Upper lobe of left lung (tissue), 6 donors: ENCODE measurements around the gene PDE6A. TPM values are rescaled to one million over a fixed set of nuclear protein-coding genes. Genes with fewer than 3 reads are reported as not detected.
"Not testable (repeated sequence)": the region's sequence is repeated elsewhere in the genome, so short reads cannot be mapped to it uniquely, and the experiment has no call there.

Experiments used
- ATAC-seq, 2 donors: fragments of 200-7000 bp; cut with Tn5 transposase; one replicate each; pipeline ENCODE4 v1.9.1; 2022; ENCODE audit warnings: mild to moderate bottlenecking in 2 of 2, moderate library complexity in 2 of 2; ENCODE audit not compliant: low FRiP score in 2 of 2
- DNase-seq, 2 donors: peaks; one replicate each; pipeline ENCODE4 v3.0.0-alpha.2; 2019 to 2020
- H3K27ac ChIP-seq, 4 donors: fragments of 200-600 bp; sonication (generic); one replicate each; pipeline ENCODE4 v1.5.1; 2016 to 2019
- H3K27me3 ChIP-seq, 4 donors: fragments of 200-600 bp; sonication (generic); one replicate each; pipeline ENCODE4 v1.5.1; 2017 to 2019
- H3K36me3 ChIP-seq, 4 donors: fragments of 200-600 bp; sonication (generic); one replicate each; pipeline ENCODE4 v1.5.1; 2016 to 2019
- H3K4me1 ChIP-seq, 4 donors: fragments of 200-600 bp; sonication (generic); one replicate each; pipeline ENCODE4 v1.5.1; 2018 to 2019
- H3K4me3 ChIP-seq, 4 donors: fragments of 200-600 bp; sonication (generic); one replicate each; pipeline ENCODE4 v1.5.1; 2017 to 2019; ENCODE audit warnings: mild to moderate bottlenecking in 2 of 4, moderate library complexity in 1 of 4
- H3K9me3 ChIP-seq, 4 donors: fragments of 200-600 bp; sonication (generic); one replicate each; pipeline ENCODE4 v1.5.1; 2018 to 2019
- EP300 ChIP-seq, 4 donors: sonication (generic); formaldehyde crosslinking; IDR thresholded peaks; one replicate each; pipeline ENCODE4 v1.5.1; 2017; ENCODE audit warnings: antibody characterized with exemption in 4 of 4, control low read depth in 2 of 4
- POLR2A ChIP-seq, 4 donors: fragments of 450-650 bp; IDR thresholded peaks; one replicate each; pipeline ENCODE4 v1.5.1; 2016 to 2017; ENCODE audit warnings: antibody characterized with exemption in 4 of 4, mild to moderate bottlenecking in 2 of 4
- POLR2AphosphoS5 ChIP-seq, 2 donors: sonication (generic); formaldehyde crosslinking; IDR thresholded peaks; one replicate each; pipeline ENCODE4 v1.5.1; 2017; ENCODE audit warnings: antibody characterized with exemption in 2 of 2
- WGBS, 2 donors: methylation state at CpG; one replicate each; pipeline ENCODE4 v1.1.5; 2017 to 2018; 5-methylcytosine and 5-hydroxymethylcytosine counted together
- total RNA-seq, 6 donors: library from RNA; depleted of rRNA in 4 of 6; stranded (reverse); fragments of >200 nt in 4 of 6; gene quantifications; one replicate each; pipeline versions ENCODE4 v1.1.0 to v1.2.1, GENCODE V29; 2016 to 2021
- TF ChIP-seq, protein P1 (sequence below), 6 experiments: fragments of 450-650 bp in 4 of 6; fragments of 200-600 bp in 2 of 6; sonication (generic) in 2 of 6; IDR thresholded peaks; one replicate each; pipeline ENCODE4 v1.5.1; 2016 to 2019; ENCODE audit warnings: antibody characterized with exemption in 6 of 6
- donor health status: DM: no; HTN: no; CAD: no; lungs with moderate emphysema.
- donor health status: DM: no; HTN: yes; CAD: no; lungs with severe emphysema.

PDE6A gene
- total RNA-seq, 6 donors from 2014 or later: not detected

DNA sequence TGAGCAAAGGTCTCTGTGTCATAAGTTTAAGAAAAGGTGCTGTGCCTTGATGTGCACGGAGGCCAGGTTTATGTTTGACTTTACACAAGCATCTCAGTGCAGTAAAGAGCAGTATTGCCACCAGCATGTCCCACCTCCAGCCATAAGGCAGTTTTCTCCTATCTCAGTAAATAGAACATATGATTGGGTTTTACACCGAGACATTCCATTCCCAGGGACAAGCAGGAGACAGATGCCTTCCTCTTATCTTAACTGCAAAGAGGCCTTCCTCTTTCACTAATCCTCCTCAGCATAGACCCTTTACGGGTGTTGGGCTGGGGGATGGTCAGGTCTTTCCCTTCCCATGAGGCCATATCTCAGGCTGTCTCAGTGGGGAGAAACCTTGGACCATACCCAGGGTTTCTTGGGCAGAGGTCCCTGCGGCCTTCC is 1.8 kb downstream of the PDE6A start:
- peaks cover 8 to 17% (median 12%) of the 10 kb centered on the region in 4 donors for H3K4me1 ChIP-seq

GRCh38 chr5:149942199-149942598 is 2.4 kb downstream of the PDE6A start:
- whole genome bisulfite sequencing, 2 donors: 96 to 98% methylated on average over 2 of the region's 2 CpGs
- TF ChIP-seq POLR2AphosphoS5 (IDR thresholded peaks at IDR 0.05) (no peak), EP300 (IDR thresholded peaks at IDR 0.05) (no peak), POLR2A (IDR thresholded peaks at IDR 0.05) (no peak)
- TF ChIP-seq, protein P1, sequence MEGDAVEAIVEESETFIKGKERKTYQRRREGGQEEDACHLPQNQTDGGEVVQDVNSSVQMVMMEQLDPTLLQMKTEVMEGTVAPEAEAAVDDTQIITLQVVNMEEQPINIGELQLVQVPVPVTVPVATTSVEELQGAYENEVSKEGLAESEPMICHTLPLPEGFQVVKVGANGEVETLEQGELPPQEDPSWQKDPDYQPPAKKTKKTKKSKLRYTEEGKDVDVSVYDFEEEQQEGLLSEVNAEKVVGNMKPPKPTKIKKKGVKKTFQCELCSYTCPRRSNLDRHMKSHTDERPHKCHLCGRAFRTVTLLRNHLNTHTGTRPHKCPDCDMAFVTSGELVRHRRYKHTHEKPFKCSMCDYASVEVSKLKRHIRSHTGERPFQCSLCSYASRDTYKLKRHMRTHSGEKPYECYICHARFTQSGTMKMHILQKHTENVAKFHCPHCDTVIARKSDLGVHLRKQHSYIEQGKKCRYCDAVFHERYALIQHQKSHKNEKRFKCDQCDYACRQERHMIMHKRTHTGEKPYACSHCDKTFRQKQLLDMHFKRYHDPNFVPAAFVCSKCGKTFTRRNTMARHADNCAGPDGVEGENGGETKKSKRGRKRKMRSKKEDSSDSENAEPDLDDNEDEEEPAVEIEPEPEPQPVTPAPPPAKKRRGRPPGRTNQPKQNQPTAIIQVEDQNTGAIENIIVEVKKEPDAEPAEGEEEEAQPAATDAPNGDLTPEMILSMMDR (IDR thresholded peaks at IDR 0.05): no peak

More for the DNA sequence above, 1.8 kb downstream of the PDE6A start:
- not testable (repeated sequence) for H3K4me3 ChIP-seq, H3K27me3 ChIP-seq, H3K9me3 ChIP-seq, DNase-seq, ATAC-seq, H3K27ac ChIP-seq, H3K36me3 ChIP-seq
- WGBS, 2 donors: 67 to 72% methylated on average over 4 of the region's 4 CpGs

GRCh38 chr5:149941795-149942194 is 2.8 kb downstream of the PDE6A start:
- no peaks in the 10 kb centered on the region for H3K36me3 ChIP-seq
- H3K27me3 ChIP-seq: no peaks in the 10 kb centered on the region
- ATAC-seq (no peak), DNase-seq (no peak)
- no peak overlapping the region for H3K4me3 ChIP-seq
- TF ChIP-seq EP300 (IDR thresholded peaks at IDR 0.05) (no peak), POLR2A (IDR thresholded peaks at IDR 0.05) (no peak)
- TF ChIP-seq, protein P1 (IDR thresholded peaks at IDR 0.05): no peak
- H3K9me3 ChIP-seq: no peaks in the 10 kb centered on the region
- H3K4me1 ChIP-seq: peaks cover 8 to 21% (median 15%) of the 10 kb centered on the region in 4 donors
- 78 to 94% methylated on average over 4 of the region's 4 CpGs for WGBS, 2 donors
- no peak overlapping the region for H3K27ac ChIP-seq

More at GRCh38 chr5:149942199-149942598, 2.4 kb downstream of the PDE6A start:
- Histone ChIP-seq H3K4me1 (peaks cover 8 to 21% (median 15%) of the 10 kb centered on the region in 4 donors), H3K27ac (no peak overlapping the region), H3K36me3 (no peaks in the 10 kb centered on the region), H3K4me3 (no peak overlapping the region), H3K9me3 (no peaks in the 10 kb centered on the region), H3K27me3 (no peaks in the 10 kb centered on the region)
- no peak for DNase-seq
- no peak for ATAC-seq

GRCh38 chr5:149940941-149941644 is 3.5 kb downstream of the PDE6A start:
- Histone ChIP-seq H3K27ac (no peak overlapping the region), H3K36me3 (no peaks in the 10 kb centered on the region), H3K4me3 (no peak overlapping the region), H3K27me3 (no peaks in the 10 kb centered on the region), H3K9me3 (no peaks in the 10 kb centered on the region), H3K4me1 (peaks cover 8 to 21% (median 15%) of the 10 kb centered on the region in 4 donors)
- no peak for DNase-seq
- TF ChIP-seq POLR2A (IDR thresholded peaks at IDR 0.05): no peak
- TF ChIP-seq, protein P1 (IDR thresholded peaks at IDR 0.05): no peak
- TF ChIP-seq EP300 (IDR thresholded peaks at IDR 0.05): no peak
- TF ChIP-seq POLR2AphosphoS5 (IDR thresholded peaks at IDR 0.05): no peak
- 67 to 80% methylated on average over 5 of the region's 5 CpGs for WGBS, 2 donors
- ATAC-seq: no peak

DNA sequence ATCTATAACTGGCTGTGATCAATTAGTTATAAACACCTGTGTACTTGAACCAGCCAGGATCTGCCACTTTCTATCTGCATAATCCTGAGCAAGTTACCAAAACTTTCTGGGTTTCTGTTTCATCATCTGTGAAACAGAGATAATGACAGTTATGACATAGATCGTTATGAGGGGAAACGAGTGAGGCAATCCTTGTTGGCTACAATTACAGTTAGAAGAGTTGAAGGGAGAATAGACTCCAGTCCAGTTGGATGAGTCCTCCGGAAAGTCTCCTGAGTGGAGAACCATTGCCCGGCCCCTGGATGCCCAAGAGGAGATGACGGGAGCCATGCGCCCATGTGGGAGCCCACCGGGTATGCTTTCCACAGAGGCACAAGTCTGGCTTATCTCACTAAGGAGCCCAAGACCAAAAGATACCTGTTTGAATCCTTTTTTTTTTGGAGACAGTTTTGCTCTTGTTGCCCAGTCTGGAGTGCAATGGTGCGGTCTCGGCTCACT is 4.5 kb downstream of the PDE6A start:
- H3K9me3 ChIP-seq: no peaks in the 10 kb centered on the region
- no peaks in the 10 kb centered on the region for H3K36me3 ChIP-seq
- 60 to 67% methylated on average over 9 of the region's 9 CpGs for WGBS, 2 donors
- DNase-seq (no peak), ATAC-seq (no peak)
- TF ChIP-seq POLR2AphosphoS5 (IDR thresholded peaks at IDR 0.05): no peak
- no peak for TF ChIP-seq POLR2A (IDR thresholded peaks at IDR 0.05)
- TF ChIP-seq, protein P1 (IDR thresholded peaks at IDR 0.05): no peak
- no peak for TF ChIP-seq EP300 (IDR thresholded peaks at IDR 0.05)
- peaks cover 8 to 21% (median 15%) of the 10 kb centered on the region in 4 donors for H3K4me1 ChIP-seq
- no peaks in the 10 kb centered on the region for H3K27me3 ChIP-seq
- no peak overlapping the region for H3K4me3 ChIP-seq
- no peak overlapping the region for H3K27ac ChIP-seq
